AG09319 (cell line): ENCODE results near the gene THEMIS.

ENCODE experiments used
- DNase-seq: peaks from one replicate; pipeline ENCODE4 v3.0.0-alpha.2; 2010; ENCODE audit warnings: low read depth; ENCODE audit errors: extremely low read depth
- TF ChIP-seq, protein P1 (sequence below): IDR thresholded peaks from 2 replicates; pipeline ENCODE4 v1.5.1; 2011; ENCODE audit warnings: low read depth, mild to moderate bottlenecking, inconsistent platforms, low read length, moderate library complexity

THEMIS gene

DNA sequence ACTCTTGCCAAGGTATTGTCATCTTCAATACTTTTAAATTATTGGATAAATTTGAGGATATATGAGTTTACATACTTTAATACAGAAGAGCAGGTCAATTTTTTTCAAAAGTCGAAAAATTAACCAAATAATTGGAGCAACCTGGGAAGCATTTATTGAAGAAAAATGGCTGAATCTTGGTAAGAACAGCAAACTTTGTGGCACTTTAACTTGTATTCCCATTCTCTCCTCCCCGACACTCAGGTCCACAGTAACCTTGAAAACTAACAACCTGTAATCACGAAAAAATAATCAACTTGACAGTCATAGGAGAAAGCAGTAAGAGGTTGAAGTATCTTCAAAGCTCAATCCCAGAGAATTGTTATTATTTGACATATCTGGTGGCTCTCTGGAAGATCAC lies 55.6 kb downstream of the THEMIS start:
- DNase-seq: no peak
- TF ChIP-seq, protein P1, sequence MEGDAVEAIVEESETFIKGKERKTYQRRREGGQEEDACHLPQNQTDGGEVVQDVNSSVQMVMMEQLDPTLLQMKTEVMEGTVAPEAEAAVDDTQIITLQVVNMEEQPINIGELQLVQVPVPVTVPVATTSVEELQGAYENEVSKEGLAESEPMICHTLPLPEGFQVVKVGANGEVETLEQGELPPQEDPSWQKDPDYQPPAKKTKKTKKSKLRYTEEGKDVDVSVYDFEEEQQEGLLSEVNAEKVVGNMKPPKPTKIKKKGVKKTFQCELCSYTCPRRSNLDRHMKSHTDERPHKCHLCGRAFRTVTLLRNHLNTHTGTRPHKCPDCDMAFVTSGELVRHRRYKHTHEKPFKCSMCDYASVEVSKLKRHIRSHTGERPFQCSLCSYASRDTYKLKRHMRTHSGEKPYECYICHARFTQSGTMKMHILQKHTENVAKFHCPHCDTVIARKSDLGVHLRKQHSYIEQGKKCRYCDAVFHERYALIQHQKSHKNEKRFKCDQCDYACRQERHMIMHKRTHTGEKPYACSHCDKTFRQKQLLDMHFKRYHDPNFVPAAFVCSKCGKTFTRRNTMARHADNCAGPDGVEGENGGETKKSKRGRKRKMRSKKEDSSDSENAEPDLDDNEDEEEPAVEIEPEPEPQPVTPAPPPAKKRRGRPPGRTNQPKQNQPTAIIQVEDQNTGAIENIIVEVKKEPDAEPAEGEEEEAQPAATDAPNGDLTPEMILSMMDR: no peak

DNA sequence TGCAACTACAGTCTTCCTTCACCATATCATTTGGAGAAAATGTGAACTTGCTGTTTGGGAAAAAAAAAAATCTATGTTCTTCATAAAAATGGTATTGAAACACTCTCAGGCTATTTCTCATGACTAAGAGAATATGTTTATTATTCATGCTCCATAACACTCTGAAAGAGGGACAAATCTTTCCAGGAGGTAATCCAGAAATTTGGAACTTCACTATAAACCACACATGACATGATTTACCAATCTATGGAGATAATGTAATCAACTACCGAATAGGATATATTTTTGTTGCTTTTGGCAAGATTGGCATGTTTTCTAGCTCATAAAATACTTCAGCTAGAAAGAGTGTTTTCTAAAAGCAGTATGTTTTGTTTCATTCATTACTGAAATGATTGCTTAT lies 56.3 kb downstream of the THEMIS start:
- TF ChIP-seq, protein P1: no peak
- no peak for DNase-seq

DNA sequence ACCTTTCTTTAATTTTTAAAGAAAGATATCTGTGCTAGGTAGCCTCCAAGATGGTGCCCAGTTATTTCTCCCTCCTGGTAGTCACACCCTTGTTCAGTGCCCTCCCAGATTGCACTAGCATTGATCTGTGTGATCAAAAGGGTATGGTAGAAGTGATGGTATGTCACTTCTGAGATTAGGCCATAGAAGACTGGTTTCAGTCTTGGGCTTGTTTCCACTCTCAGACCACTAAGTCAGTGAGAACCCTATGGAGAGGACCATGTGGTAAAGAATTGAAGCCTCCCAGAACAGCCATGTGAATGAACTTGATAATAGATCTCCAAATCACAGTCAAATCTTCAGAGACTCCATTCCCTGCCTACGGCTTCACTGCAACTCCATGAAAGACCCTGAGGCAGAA lies 57.3 kb downstream of the THEMIS start:
- TF ChIP-seq, protein P1: no peak
- DNase-seq: no peak

DNA sequence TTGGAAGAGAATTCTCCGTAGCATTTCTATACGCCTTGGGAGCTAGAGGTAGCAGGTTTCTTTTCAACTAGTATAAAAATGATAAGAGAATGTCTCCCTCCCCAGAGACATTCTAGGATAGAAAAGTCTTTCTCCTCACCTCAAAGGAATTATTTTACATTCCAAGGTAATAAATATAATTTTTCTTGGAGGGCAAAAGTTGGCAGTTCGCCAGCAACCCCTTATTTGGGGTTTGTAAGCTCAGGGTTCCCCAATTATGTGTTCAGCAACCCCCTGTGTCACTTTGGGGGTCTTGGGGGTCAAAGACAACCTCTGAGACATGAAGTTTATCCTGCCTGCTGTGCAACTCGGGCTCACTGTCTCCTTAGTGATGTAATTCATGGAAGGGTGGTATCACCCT lies 58.3 kb downstream of the THEMIS start:
- TF ChIP-seq, protein P1: no peak
- DNase-seq: no peak

DNA sequence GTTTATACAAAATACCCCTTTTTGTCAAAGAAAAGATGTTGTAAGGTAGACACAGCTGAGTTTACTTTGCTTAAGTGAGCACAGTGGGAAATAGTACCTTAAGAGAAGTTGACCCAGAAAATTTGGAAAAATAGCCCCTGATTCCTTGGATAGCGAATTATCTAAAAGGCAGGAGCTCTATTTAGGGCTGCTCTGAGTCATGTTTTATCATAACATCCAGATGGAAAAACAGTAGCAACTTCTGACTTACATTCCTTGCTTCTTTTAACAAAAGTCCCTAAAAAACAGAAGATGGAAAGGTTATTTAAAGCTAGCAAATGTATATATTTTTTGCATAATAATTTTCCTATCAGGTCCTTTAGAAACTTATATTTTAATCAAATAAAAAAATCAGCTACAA lies 59.0 kb downstream of the THEMIS start:
- no peak for DNase-seq
- TF ChIP-seq, protein P1: no peak

DNA sequence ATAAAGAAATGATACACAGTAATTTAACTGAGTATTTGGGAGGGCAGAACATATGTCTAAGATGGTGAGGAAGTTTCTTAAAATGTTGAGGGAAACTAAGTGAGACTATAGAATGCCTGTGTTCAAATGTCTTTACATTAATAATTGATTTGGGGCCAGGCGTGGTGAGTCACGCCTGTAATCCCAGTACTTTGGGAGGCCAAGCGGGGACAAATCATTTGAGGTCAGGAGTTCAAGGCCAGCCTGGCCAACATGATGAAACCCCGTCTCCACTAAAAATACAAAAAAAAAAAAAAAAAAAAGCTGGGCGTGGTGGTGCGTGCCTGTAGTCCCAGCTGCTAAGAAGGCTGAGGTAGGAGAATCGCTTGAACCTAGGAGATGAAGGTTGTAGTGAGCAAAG lies 66.7 kb downstream of the THEMIS start:
- TF ChIP-seq, protein P1: no peak
- DNase-seq: no peak

DNA sequence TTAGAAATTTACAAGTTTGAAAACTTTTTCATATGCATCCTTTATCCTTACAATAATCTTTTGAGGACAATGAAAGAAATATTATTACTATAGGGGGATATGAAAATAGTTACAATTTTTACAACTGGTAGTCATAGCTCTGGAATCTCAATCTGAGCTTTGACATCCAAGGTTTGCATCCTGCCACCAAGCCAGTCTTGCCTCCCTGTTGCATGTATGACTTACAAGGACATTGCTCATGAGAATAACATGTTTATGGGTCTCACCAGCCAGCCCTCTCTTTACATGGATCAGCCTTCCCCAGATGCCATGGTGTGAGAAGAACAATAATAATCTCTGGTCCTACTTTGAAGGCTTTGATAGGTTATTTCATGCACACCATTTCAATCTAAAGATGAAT lies 67.5 kb downstream of the THEMIS start:
- no peak for DNase-seq
- TF ChIP-seq, protein P1: no peak
